ENCODE data around the gene EFCAB5.

The EFCAB5 gene

DNA sequence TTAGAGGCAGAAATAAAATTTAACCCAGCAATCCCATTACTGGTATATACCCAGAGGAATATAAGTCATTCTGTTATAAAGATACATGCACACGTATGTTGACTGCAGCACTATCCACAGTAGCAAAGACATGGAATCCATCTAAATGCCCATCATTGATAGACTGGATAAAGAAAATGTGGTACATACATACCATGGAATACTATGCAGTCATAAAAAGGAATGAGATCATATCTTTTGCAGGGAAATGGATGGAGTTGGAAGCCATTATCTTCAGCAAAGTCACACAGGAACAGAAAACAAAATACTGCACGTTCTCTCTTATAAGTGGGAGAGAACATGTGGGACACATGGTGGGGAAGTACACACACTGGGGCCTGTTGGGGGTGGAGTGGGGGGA lies 34.5 kb upstream of the EFCAB5 start:
- in situ Hi-C loops (cut with HindIII; ENCODE audit: low sequenced_read_pairs) = no loop called here
- TF ChIP-seq, protein P1, sequence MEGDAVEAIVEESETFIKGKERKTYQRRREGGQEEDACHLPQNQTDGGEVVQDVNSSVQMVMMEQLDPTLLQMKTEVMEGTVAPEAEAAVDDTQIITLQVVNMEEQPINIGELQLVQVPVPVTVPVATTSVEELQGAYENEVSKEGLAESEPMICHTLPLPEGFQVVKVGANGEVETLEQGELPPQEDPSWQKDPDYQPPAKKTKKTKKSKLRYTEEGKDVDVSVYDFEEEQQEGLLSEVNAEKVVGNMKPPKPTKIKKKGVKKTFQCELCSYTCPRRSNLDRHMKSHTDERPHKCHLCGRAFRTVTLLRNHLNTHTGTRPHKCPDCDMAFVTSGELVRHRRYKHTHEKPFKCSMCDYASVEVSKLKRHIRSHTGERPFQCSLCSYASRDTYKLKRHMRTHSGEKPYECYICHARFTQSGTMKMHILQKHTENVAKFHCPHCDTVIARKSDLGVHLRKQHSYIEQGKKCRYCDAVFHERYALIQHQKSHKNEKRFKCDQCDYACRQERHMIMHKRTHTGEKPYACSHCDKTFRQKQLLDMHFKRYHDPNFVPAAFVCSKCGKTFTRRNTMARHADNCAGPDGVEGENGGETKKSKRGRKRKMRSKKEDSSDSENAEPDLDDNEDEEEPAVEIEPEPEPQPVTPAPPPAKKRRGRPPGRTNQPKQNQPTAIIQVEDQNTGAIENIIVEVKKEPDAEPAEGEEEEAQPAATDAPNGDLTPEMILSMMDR (IDR thresholded peaks at IDR 0.05; ENCODE audit: low read depth, low read length) = no peak
- H3K4me3 ChIP-seq (ENCODE audit: low read depth, low read length) = no peak overlapping the region
- DNase-seq (ENCODE audit: low read depth, low spot score) = no peak

DNA sequence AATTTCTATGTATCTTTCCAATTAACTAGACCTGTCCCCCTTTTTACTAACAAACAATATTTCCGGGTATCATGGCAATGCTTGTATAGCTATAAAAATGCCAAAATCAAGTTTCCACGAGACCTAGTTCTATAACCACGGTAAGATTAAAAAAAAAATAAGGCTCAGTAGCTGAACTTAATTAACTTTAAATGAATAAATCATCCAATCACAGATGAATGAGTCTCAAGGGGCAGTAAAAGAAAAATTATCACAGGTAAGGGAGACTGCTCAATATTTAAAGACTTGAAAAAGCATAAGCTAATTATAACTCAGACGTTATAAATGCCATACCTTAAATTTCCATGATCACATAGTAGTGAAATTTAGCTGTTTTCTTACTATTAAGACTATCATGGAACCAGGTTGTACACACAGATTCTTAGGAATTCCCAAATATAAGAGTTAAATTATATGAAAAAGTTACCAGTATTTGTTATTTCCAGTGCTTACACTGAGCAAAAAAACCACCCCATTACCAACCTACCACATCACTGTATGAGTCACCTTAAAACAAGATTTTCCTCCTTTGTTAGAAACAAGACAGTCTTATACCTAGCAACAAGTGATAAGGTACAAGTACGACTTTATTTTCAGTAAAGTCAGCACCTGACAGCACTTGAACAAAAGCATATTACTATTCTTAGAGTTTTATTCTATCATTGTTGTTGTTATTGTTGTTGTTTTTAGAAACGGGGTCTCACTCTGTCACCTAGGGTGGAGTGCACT lies 32.0 kb upstream of the EFCAB5 start:
- in situ Hi-C loops (cut with HindIII; ENCODE audit: low sequenced_read_pairs) = no loop called here
- H3K4me3 ChIP-seq (ENCODE audit: low read depth, low read length) = no peak overlapping the region
- peak; percentile 53 for DNase-seq (ENCODE audit: low read depth, low spot score)
- TF ChIP-seq, protein P1 (IDR thresholded peaks at IDR 0.05; ENCODE audit: low read depth, low read length) = no peak

DNA sequence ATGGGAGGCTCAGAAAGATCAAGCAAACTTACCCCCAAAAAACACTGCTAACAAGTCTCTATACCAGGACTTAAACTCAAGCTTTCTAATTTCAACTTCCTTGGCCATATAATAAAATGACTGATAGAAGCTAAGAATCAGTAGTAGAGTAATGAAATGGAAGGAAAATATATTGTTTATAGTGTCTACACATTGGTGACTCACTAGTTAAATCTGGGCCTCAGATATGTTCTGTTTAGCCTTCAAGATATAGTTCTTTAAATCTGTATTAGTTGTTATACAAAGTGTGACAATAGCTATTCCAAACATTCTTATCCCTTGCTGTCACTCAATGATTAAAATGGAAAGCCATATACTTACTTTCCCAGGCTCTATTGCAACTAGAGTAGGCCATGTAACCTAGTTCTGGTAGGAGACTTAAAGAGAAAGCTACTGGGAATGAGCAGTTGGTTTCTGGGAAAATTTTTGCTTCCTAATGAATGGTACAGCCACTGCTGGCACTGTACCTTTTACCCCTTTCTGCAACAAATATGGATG lies 29.7 kb upstream of the EFCAB5 start:
- TF ChIP-seq, protein P1 (IDR thresholded peaks at IDR 0.05; ENCODE audit: low read depth, low read length) = no peak
- no peak for DNase-seq (ENCODE audit: low read depth, low spot score)
- in situ Hi-C loops (cut with HindIII; ENCODE audit: low sequenced_read_pairs) = no loop called here

DNA sequence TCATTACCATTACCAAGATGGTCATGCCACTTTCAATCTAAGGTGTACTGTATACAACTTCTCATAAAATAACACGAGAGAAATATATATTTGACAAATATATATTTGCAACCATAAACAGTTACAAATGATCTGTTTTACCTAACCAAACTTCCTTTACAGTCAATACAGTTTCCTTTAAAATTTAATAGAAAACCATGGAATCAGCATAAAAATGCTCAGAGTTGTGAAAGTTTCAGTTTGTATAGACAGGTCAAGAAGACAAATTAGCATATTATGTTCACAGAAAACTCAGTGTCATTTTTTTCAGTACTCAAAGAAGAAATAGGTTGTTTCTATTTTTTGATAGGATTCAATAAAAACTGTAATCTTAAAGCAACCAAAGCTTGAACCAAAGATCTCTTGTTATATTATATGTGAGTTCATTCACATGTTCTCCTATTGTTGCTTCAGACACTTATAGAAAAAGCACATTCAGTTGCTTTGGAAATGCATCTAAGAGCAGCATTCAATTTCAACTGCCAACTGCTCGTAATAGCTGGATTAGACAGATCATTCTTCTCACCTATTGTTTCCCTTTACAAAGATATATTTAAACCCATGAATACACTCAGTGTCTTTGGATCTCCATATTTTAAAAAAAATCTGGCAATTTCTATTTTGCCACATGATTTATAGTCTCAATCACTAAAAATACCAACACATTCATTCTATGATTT lies 26.5 kb upstream of the EFCAB5 start:
- TF ChIP-seq, protein P1 (IDR thresholded peaks at IDR 0.05; ENCODE audit: low read depth, low read length) = no peak
- H3K4me3 ChIP-seq (ENCODE audit: low read depth, low read length) = no peak overlapping the region
- in situ Hi-C loops (cut with HindIII; ENCODE audit: low sequenced_read_pairs) = no loop called here
- DNase-seq (ENCODE audit: low read depth, low spot score) = no peak

More for the DNA sequence above, 29.7 kb upstream of the EFCAB5 start:
- no peak overlapping the region for H3K4me3 ChIP-seq (ENCODE audit: low read depth, low read length)

DNA sequence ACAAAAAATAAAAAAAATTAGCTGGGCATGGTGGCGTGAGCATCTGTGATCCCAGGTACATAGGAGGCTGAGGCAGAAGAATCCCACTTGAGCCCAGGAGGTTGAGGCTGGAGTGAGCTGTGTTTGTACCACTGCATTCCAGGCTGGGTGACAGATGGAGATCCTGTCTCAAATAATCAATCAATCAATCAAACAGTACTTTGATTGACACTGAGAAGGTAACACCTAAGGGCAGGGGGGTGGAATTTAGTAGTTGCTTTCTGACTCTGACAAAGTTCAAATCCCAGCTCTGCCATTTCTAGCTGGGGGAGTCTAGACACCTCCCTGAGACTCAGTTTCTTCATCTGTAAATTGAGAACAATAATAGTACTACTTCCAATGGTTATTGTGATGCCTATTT lies 23.4 kb upstream of the EFCAB5 start:
- in situ Hi-C loops (cut with HindIII; ENCODE audit: low sequenced_read_pairs) = no loop called here
- no peak overlapping the region for H3K4me3 ChIP-seq (ENCODE audit: low read depth, low read length)
- TF ChIP-seq, protein P1 (IDR thresholded peaks at IDR 0.05; ENCODE audit: low read depth, low read length) = no peak
- no peak for DNase-seq (ENCODE audit: low read depth, low spot score)

DNA sequence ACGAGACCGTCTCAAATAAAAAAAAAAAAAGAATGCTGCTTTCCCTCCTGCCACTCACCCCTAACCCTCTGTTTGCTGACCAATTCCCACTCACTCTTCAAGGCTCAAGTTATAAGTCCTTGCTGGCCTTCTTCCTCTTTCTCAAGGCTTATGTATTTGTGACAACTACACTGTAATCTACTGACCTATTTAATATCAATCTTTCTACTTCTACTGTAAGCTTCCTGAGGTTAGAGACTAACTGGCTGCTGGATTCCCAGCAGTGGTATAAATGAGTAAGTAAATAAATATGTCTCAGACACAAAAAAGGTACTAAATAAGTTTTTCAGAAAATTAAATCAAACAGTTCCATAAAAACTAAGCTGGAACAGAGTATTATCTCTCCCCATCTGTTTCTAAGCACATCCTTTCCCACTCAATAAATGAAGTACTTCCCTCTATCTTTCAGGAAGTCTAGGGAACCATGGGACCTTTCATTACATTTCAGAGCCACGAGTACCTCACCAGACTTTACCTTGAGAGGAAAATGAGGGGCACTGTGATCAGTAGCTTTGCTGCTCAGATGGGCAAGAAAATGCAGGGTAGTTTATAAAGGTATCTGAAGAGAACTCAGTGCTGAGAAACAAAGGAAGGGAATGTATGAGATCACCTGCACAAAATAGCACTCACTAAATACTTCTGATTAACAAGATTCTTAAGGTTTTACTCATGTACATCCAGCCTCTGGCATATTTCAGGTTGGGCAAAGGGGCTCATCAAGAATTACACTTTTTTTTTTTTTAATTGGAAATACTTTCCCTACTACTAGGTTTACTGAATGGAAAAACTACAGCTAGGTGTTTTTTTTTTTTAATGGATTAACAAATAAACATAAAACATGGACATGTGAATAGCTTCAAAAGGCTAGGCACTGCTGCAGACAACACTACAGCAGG lies 22.2 kb upstream of the EFCAB5 start:
- in situ Hi-C loops (cut with HindIII; ENCODE audit: low sequenced_read_pairs) = no loop called here
- no peak overlapping the region for H3K4me3 ChIP-seq (ENCODE audit: low read depth, low read length)
- peak; percentile 59 for DNase-seq (ENCODE audit: low read depth, low spot score)
- TF ChIP-seq, protein P1 (IDR thresholded peaks at IDR 0.05; ENCODE audit: low read depth, low read length) = no peak
